ENCODE results near the gene RAI1. TPM values are rescaled to one million over a fixed set of nuclear protein-coding genes. Genes with fewer than 3 reads are reported as not detected.
A peak's percentile ranks its signal among the peaks of the same experiment; 100 is the strongest.

The RAI1 gene
- total and polyA plus RNA-seq, 9 donors, result 1.5 to 57.7 (median 35.3) TPM

DNA sequence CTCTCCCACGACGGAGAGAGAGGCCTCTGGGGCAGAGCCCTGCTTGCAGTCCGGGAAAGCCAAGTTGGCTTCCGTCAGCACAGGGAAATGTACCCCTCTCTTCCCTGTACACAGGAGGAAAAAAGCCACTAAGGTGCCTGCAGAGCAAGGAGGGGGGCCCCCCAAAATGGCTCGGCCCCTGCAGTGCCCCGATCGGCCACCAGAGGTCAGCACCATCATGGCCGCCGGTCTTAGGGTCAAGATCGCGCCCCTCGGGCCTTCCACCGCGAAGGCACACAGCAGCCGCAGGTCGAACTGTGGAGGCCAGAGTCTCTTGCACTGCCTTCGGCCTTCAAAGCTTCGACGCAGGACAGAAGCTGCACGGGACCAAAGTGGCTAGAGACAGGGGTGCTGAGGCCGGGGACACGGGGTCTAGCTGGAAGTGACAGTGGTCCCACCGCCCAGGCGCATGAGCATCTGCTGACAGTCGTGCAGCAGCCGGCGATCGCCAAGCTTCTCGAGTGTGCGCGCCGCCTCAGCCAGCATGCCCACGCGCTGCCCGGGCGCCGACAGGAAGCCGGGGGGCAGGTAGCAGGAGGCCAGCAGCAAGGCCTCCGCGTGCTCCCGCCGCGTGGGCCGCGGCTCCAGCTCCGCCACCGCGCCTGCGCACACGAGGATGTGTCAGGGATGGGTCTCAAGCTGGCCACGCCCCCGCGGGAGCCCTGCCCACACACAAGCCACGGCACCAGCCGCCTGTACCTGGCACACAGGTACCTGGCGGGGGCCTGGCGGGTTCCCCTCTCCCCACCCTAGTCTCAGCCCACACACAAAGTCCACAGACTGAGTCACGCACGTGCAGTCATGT, 131.2 kb downstream of the RAI1 start:
- H3K9me3 ChIP-seq, result no peaks in the 10 kb centered on the region
- H3K4me1 ChIP-seq (ENCODE audit: insufficient read depth), result peaks cover 14% of the 10 kb centered on the region
- no peaks in the 10 kb centered on the region for H3K36me3 ChIP-seq
- no peak for TF ChIP-seq EP300 (IDR thresholded peaks at IDR 0.05)
- TF ChIP-seq, protein P1, sequence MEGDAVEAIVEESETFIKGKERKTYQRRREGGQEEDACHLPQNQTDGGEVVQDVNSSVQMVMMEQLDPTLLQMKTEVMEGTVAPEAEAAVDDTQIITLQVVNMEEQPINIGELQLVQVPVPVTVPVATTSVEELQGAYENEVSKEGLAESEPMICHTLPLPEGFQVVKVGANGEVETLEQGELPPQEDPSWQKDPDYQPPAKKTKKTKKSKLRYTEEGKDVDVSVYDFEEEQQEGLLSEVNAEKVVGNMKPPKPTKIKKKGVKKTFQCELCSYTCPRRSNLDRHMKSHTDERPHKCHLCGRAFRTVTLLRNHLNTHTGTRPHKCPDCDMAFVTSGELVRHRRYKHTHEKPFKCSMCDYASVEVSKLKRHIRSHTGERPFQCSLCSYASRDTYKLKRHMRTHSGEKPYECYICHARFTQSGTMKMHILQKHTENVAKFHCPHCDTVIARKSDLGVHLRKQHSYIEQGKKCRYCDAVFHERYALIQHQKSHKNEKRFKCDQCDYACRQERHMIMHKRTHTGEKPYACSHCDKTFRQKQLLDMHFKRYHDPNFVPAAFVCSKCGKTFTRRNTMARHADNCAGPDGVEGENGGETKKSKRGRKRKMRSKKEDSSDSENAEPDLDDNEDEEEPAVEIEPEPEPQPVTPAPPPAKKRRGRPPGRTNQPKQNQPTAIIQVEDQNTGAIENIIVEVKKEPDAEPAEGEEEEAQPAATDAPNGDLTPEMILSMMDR (IDR thresholded peaks at IDR 0.05), result peak; percentile 98 to 99 (median 99)
- no peaks in the 10 kb centered on the region for H3K27me3 ChIP-seq
- H3K27ac ChIP-seq, result peak overlapping the region; percentile 5 to 66
- H3K4me3 ChIP-seq, result no peak overlapping the region
- peak; percentile 80 to 91 (median 87) for DNase-seq
- intact Hi-C loops (cut with DNase I), result loop anchor here (2.0 to 10.0 kb wide), 6 partner anchors 45 to 458 kb away; partner anchors contain the start of genes ATPAF2 (in 1 of the 4) and GID4 (in 1 of the 4)
- 23 to 30% (median 30%) methylated on average over 52 to 59 of the region's 59 CpGs for WGBS, 3 donors

DNA sequence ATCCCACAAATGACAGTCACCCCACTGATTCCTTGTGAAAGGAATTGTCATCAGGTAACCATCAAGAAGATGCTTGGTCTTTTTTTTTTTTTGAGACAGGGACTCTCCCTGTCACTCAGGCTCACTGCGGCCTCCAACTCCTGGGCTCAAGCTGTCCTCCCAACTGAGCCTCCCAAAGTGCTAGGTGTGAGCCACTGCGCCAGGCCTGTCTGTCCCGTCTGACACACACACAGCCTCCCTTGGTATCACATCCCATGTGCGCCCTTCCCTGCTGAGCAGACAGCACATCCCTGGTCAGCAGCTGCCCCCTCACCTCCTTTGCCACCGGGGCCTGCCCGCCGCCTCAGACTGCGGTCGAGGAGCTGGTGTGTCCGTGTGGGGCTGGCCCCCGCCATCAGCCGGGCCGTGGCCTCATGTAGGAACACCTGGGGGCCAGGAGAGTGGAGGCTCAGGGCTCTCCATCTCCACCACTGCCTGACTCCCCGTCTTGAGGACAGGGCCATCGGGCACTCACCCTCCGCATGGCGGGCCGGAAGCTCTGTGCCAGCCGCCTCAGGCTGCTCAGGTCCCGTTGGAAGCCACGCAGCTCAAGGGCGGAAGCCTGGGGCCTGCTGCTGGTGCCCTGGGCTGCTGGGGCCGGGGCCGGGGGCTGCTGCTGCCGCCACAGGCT, 131.9 kb downstream of the RAI1 start:
- 93 to 95% (median 94%) methylated on average over 15 to 25 of the region's 25 CpGs for whole genome bisulfite sequencing, 3 donors
- no peak for DNase-seq

DNA sequence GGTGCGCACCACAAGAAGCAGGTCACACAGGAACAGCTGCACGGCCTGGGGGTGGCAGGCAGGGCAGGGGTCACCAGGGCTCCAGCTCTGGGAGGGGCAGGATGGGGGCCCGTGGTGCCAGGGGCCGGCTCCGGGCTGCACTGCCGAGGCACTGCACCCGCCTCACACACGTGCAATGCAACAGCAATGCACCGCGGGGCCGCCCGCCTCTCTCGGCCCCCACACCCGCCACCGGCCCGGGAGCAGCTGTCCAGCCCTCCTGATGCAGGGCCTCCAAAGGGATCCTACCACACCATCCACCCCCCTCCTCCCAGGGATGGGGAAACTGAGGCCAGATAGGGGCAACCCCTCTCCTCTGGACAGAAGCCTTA, 132.5 kb downstream of the RAI1 start:
- Histone ChIP-seq H3K4me1 (ENCODE audit: insufficient read depth) (peaks cover 14% of the 10 kb centered on the region), H3K36me3 (no peaks in the 10 kb centered on the region), H3K27me3 (no peaks in the 10 kb centered on the region), H3K27ac (peak overlapping the region in 1 of 2 donors; percentile 66), H3K4me3 (no peak overlapping the region), H3K9me3 (no peaks in the 10 kb centered on the region)
- no peak for DNase-seq
- intact Hi-C loops (cut with DNase I), result loop anchor here (2.0 to 10.0 kb wide), 6 partner anchors 44 to 459 kb away; partner anchors contain the start of genes ATPAF2 (in 1 of the 4) and GID4 (in 1 of the 4)
- WGBS, 3 donors, result 70 to 82% (median 77%) methylated on average over 13 to 16 of the region's 16 CpGs
- TF ChIP-seq POLR2A (IDR thresholded peaks at IDR 0.05), result no peak
- TF ChIP-seq, protein P1 (IDR thresholded peaks at IDR 0.05), result no peak

More for the DNA sequence above, 131.9 kb downstream of the RAI1 start:
- intact Hi-C loops (cut with DNase I), result loop anchor here (2.0 to 10.0 kb wide), 6 partner anchors 44 to 458 kb away; partner anchors contain the start of genes ATPAF2 (in 1 of the 4) and GID4 (in 1 of the 4)
- no peaks in the 10 kb centered on the region for H3K27me3 ChIP-seq
- H3K4me3 ChIP-seq, result no peak overlapping the region
- TF ChIP-seq POLR2A (IDR thresholded peaks at IDR 0.05) (no peak), EP300 (IDR thresholded peaks at IDR 0.05) (no peak)
- TF ChIP-seq, protein P1 (IDR thresholded peaks at IDR 0.05), result no peak
- H3K4me1 ChIP-seq (ENCODE audit: insufficient read depth), result peaks cover 14% of the 10 kb centered on the region
- H3K9me3 ChIP-seq, result no peaks in the 10 kb centered on the region
- H3K27ac ChIP-seq, result peak overlapping the region; percentile 5 to 66
- H3K36me3 ChIP-seq, result no peaks in the 10 kb centered on the region

Data from ovary (tissue), 9 donors.